IPS-20b (cell line): ENCODE measurements around the gene MAFG.

Experiments used
- H3K27ac ChIP-seq: one replicate; pipeline ENCODE4 v1.5.1; 2013; ENCODE audit warnings: low read length
- H3K27me3 ChIP-seq: 2 replicates; pipeline ENCODE4 v1.6.1; 2013; ENCODE audit warnings: mild to moderate bottlenecking, low read length, inconsistent platforms; ENCODE audit not compliant: insufficient read depth
- H3K36me3 ChIP-seq: 2 replicates; pipeline ENCODE4 v1.6.1; 2013; ENCODE audit warnings: low read depth, mild to moderate bottlenecking, inconsistent platforms, low read length, moderate library complexity; ENCODE audit not compliant: insufficient read depth
- H3K4me1 ChIP-seq: 2 replicates; pipeline ENCODE4 v1.6.1; 2013; ENCODE audit warnings: mild to moderate bottlenecking, control low read depth, inconsistent platforms, low read length, moderate library complexity; ENCODE audit not compliant: insufficient read depth
- H3K4me3 ChIP-seq: 2 replicates; pipeline ENCODE4 v1.5.1; 2013; ENCODE audit warnings: mild to moderate bottlenecking, low read length, inconsistent platforms
- H3K9ac ChIP-seq: 2 replicates; pipeline ENCODE4 v1.6.1; 2013; ENCODE audit warnings: low read depth, mild to moderate bottlenecking, inconsistent platforms, low read length, moderate library complexity
- H3K9me3 ChIP-seq: 2 replicates; pipeline ENCODE4 v1.6.1; 2013; ENCODE audit warnings: mild to moderate bottlenecking, low read depth, low read length, inconsistent platforms; ENCODE audit not compliant: insufficient read depth

The MAFG gene

GRCh38 chr17:81962499-81963441 lies 35.2 kb upstream of the MAFG start:
- Histone ChIP-seq H3K27ac (no peak overlapping the region), H3K9me3 (no peaks in the 10 kb centered on the region), H3K4me1 (peaks cover 6% of the 10 kb centered on the region; the same call in 1 of the 2 replicates), H3K27me3 (peaks cover 96% of the 10 kb centered on the region), H3K9ac (no peak overlapping the region), H3K36me3 (no peaks in the 10 kb centered on the region), H3K4me3 (no peak overlapping the region)

DNA sequence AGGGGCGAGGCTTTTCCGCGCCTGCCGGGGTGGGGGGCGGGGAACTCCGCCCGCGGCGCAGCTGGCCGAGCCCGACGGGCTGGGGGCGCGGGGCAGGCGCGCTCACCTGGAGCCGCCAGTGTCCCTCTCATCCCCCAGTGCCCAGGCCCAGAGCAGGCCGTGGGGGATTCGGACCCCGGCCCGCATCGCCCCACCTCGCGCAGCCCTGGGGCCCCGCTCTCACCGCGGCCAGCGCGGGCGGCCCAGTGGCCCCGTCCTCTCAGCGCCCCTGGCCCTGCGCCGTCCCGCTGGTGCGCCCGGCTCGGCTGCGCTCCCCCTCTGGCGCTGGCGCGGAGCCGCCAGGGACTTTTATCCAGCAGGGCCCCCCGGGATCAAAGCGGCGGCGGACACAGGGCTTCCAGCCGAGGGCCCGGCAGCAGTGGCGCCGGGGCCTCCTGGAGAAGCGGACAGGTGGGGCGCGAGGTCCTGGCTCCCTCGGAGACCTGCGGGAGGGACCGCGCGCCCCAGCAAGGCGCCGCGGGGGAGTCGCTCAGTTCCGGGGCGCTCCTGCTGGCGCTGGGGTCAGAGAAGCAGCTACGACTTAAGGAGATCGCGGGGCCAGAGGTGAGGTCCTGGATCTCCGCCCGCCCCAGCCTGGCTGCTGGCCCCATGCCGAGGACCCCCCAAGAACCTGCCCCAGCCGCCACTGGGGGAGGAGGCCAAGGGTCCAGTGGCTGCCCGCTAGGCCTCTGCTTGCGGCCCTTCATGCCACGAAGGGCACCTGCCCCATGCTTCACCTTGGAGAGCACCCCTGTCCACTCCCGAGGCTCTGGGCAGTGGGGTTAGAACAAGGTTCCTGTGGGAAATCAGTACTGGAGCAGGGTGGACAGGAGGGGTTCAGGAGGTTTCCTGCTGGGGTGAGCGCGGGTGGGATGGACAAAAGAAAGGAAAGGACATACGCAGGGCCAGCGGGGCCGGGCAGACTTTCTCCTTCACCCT lies 34.3 kb upstream of the MAFG start:
- no peak overlapping the region for H3K9ac ChIP-seq
- no peak overlapping the region for H3K4me3 ChIP-seq
- H3K27ac ChIP-seq, result no peak overlapping the region
- H3K9me3 ChIP-seq, result no peaks in the 10 kb centered on the region
- peaks cover 96% of the 10 kb centered on the region for H3K27me3 ChIP-seq
- no peaks in the 10 kb centered on the region for H3K36me3 ChIP-seq
- H3K4me1 ChIP-seq, result no peaks in the 10 kb centered on the region

DNA sequence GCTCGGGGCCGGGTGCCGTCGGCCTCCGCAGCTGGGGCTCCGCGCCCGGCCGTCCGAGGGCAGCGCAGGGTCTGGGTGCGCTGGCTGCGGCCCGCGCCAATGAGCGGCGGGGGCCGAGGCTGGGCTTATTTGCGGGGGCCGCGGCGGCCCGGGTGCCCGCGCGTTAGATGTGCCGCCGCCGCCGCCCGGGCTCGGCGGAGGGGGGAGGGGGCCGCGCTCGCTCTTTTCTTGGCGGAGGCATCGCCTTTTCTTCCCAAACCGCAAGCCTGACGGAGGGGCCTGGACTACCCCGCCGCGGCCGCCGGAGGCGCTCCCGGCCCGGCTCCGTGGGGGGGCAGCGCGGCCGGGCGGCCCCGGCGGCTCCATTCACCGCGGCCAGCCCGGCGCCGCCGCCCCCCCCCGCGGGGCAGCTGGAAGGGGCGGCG lies 33.6 kb upstream of the MAFG start, which contains the start of gene NOTUM:
TSS of gene NOTUM (minus strand) at position 101 of the 425 bp plus-strand sequence. CDS start 278 bp downstream, outside the sequence.
- H3K9ac ChIP-seq, result no peak within 1 kb of the TSS
- H3K27ac ChIP-seq, result no peak within 1 kb of the TSS
- H3K27me3 ChIP-seq, result peaks cover 94% of the 10 kb centered on the region
- H3K36me3 ChIP-seq, result no peaks in the 10 kb centered on the region
- H3K4me3 ChIP-seq, result no peak within 1 kb of the TSS
- H3K9me3 ChIP-seq, result no peaks in the 10 kb centered on the region
- H3K4me1 ChIP-seq, result no peaks in the 10 kb centered on the region

DNA sequence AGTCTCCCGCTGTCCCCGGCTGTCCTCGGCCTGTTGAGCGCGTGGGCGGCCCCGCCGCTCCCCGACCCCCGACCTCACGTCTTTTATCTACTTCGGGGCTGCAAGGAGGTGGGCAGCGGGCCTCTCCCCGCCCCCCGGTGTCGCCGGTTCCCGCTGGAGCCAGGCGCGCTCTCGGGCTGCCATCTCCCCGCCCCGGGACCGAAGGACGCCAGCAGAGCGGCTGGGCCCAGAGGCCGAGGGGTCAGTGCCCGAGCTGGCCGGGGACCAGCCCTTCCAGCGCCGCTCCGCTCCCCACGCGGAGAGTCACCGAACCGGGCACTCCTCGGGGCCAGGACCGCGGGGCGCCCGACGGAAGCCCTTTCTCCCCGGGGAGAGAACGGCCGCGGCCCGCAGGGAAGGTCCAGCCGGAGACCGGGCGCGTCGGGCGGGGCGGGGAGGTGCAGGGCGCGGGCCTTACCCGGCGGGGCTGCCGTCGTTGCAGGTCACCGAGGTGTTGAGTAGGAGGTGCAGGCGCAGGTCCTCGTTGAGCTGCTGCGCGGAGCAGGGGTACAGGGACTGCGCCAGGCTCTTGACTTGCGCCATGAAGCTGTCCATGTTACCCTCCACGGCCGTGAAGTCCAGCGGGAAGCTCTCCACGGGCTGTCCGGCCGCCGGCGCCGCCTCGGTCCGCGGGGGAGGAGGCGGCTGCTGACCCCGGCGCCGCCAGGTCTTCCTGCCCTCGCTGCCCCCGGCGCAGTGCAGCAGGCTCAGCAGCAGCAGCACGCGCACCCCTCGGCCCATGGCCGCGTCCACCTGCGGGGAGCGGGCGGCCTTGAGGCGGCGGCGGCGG lies 32.8 kb upstream of the MAFG start:
- Histone ChIP-seq H3K9ac (no peak overlapping the region), H3K27me3 (peaks cover 88% of the 10 kb centered on the region), H3K4me1 (no peaks in the 10 kb centered on the region), H3K36me3 (no peaks in the 10 kb centered on the region), H3K4me3 (no peak overlapping the region), H3K27ac (no peak overlapping the region), H3K9me3 (no peaks in the 10 kb centered on the region)

- Histone ChIP-seq H3K27me3 (peaks cover 80% of the 10 kb centered on the region), H3K9ac (no peak overlapping the region), H3K36me3 (no peaks in the 10 kb centered on the region), H3K4me3 (no peak overlapping the region), H3K27ac (no peak overlapping the region), H3K4me1 (no peaks in the 10 kb centered on the region), H3K9me3 (no peaks in the 10 kb centered on the region)
Measured at GRCh38 chr17:81959362-81960129, 32.0 kb upstream of the MAFG start.

- no peak overlapping the region for H3K4me3 ChIP-seq
- peaks cover 72% of the 10 kb centered on the region for H3K27me3 ChIP-seq
- H3K36me3 ChIP-seq, result no peaks in the 10 kb centered on the region
Measured at GRCh38 chr17:81958633-81959342, 31.3 kb upstream of the MAFG start.

GRCh38 chr17:81957691-81958432 lies 30.3 kb upstream of the MAFG start:
- H3K9me3 ChIP-seq, result no peaks in the 10 kb centered on the region
- no peak overlapping the region for H3K9ac ChIP-seq
- H3K27me3 ChIP-seq, result peaks cover 63% of the 10 kb centered on the region
- H3K4me3 ChIP-seq, result no peak overlapping the region
- no peak overlapping the region for H3K27ac ChIP-seq
- no peaks in the 10 kb centered on the region for H3K4me1 ChIP-seq
- no peaks in the 10 kb centered on the region for H3K36me3 ChIP-seq

More at GRCh38 chr17:81958633-81959342, 31.3 kb upstream of the MAFG start:
- H3K9me3 ChIP-seq, result no peaks in the 10 kb centered on the region
- H3K9ac ChIP-seq, result no peak overlapping the region
- H3K27ac ChIP-seq, result no peak overlapping the region
- no peaks in the 10 kb centered on the region for H3K4me1 ChIP-seq

- H3K4me3 ChIP-seq, result no peak overlapping the region
- no peaks in the 10 kb centered on the region for H3K36me3 ChIP-seq
- H3K4me1 ChIP-seq, result no peaks in the 10 kb centered on the region
- no peaks in the 10 kb centered on the region for H3K9me3 ChIP-seq
- no peak overlapping the region for H3K27ac ChIP-seq
- H3K27me3 ChIP-seq, result peaks cover 53% of the 10 kb centered on the region
- H3K9ac ChIP-seq, result no peak overlapping the region
Measured at GRCh38 chr17:81956607-81957589, 29.4 kb upstream of the MAFG start.
